VCaP (cell line): ENCODE data around the gene VNN1.
"Not testable (repeated sequence)": the region's sequence is repeated elsewhere in the genome, so short reads cannot be mapped to it uniquely, and the experiment has no call there.

Source experiments
- H3K27ac ChIP-seq: fragments of 450-650 bp; 2 replicates; pipeline ENCODE4 v1.5.1; 2017
- TF ChIP-seq, protein P1 (sequence below): fragments of 450-650 bp; conservative IDR thresholded peaks from 2 replicates; pipeline ENCODE4 v1.5.1; 2017; ENCODE audit warnings: mild to moderate bottlenecking, moderate library complexity

The VNN1 gene

GRCh38 chr6:132687306-132687705 is 26.5 kb downstream of the VNN1 start:
- TF ChIP-seq, protein P1, sequence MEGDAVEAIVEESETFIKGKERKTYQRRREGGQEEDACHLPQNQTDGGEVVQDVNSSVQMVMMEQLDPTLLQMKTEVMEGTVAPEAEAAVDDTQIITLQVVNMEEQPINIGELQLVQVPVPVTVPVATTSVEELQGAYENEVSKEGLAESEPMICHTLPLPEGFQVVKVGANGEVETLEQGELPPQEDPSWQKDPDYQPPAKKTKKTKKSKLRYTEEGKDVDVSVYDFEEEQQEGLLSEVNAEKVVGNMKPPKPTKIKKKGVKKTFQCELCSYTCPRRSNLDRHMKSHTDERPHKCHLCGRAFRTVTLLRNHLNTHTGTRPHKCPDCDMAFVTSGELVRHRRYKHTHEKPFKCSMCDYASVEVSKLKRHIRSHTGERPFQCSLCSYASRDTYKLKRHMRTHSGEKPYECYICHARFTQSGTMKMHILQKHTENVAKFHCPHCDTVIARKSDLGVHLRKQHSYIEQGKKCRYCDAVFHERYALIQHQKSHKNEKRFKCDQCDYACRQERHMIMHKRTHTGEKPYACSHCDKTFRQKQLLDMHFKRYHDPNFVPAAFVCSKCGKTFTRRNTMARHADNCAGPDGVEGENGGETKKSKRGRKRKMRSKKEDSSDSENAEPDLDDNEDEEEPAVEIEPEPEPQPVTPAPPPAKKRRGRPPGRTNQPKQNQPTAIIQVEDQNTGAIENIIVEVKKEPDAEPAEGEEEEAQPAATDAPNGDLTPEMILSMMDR, result no peak
- H3K27ac ChIP-seq, result no peak overlapping the region

DNA sequence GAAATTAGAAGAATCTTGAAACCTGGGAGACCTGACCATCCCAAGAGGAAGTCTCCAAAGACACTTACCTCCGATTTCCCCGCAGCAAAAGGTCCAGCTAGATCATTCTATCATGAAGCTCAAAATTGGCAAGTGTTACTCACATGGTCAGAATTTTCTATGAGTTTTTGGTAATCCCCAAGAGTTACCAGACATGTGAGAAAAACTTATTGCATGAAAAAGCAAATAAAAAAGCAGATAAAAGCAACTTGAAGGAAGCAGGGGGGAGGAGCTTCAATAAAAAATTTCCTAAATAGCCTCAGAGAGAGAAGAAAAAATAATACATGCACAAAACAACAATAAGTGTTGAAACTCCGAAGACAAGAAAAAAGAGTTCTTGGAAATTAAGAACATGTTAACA is 27.3 kb downstream of the VNN1 start:
- no peak overlapping the region for H3K27ac ChIP-seq
- TF ChIP-seq, protein P1, result no peak

- TF ChIP-seq, protein P1, result no peak
- no peak overlapping the region for H3K27ac ChIP-seq
Observed at GRCh38 chr6:132685009-132685408, 28.8 kb downstream of the VNN1 start.

DNA sequence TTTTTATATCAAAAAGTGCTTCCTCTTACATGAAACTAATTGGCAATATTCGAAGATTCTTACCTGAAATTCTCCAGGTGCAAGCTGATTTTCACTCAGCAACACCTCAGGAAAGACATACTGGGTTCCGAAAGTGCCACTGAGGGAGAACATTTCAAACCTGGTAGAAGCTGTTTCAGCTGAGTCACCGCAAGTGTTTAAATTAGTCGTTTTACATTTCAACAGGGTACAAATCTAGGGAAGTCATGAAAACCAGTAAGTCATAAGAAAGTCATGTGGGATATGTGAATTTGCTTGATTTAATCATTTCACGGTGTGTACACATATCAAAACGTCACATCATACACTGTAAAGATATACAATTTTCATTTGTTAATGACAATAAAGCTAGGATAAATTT is 29.6 kb downstream of the VNN1 start:
- H3K27ac ChIP-seq, result no peak overlapping the region
- TF ChIP-seq, protein P1, result no peak

DNA sequence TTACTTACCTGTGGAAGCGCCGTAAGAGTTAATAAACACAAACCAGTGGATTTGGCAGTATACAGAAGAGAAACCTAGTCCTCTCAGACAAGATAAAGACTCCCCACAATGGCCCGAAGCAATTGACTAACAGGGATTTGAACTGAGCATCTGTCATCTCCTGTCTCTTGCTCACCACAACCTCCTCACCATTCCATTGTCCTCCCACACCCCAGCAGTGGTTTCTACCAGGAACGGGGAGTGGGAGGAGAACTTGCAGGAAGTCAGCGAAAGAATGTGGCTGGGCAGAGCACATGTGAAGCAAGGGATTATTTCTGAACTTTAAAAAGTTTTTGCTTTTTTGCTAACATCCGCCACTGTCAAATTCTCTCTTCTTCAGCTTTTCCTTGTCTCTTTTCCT is 30.3 kb downstream of the VNN1 start:
- no peak overlapping the region for H3K27ac ChIP-seq
- TF ChIP-seq, protein P1, result no peak

DNA sequence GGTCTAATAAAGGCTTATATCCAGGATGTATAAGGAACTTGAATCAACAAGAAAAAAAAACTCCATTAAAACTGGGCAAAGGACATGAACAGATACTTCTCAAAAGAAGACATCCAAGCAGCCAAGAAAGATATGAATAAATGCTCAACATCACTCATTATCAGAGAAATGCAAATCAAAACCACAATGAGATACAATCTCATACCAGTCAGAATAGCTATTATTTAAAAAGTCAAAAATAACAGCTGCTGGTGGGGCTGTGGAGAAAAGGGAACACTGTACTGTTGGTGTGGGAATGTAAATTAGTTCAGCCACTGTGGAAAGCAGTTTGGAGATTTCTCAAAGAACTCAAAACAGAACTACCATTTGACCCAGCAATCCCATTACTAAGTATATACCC is 34.8 kb downstream of the VNN1 start:
- H3K27ac ChIP-seq, result not testable (repeated sequence)

DNA sequence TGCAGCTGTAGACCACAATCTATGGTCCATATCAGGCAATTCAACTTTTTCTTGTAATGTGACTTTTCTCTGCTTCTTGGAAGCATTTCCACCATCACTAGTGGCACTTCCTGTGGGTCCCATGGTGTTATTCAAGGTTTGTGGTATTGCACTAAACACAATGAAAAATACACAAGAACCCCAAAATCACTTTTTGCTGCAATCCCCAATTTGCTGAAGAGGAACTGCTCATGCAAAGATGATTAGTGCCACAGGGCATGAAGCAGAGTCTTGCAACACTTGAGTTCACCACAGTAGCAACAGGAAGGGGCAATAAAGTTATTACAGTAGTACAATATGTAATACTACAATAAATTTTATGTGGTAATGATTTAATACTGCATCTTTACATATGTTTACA is 38.1 kb downstream of the VNN1 start:
- TF ChIP-seq, protein P1, result no peak
- H3K27ac ChIP-seq, result no peak overlapping the region

GRCh38 chr6:132675002-132675401 is 38.9 kb downstream of the VNN1 start:
- TF ChIP-seq, protein P1, result no peak
- no peak overlapping the region for H3K27ac ChIP-seq
